ENCODE measurements around the gene CAVIN1.
A peak's percentile ranks its signal among the peaks of the same experiment; 100 is the strongest.
"Not testable (repeated sequence)": the region's sequence is repeated elsewhere in the genome, so short reads cannot be mapped to it uniquely, and the experiment has no call there.

The CAVIN1 gene

DNA sequence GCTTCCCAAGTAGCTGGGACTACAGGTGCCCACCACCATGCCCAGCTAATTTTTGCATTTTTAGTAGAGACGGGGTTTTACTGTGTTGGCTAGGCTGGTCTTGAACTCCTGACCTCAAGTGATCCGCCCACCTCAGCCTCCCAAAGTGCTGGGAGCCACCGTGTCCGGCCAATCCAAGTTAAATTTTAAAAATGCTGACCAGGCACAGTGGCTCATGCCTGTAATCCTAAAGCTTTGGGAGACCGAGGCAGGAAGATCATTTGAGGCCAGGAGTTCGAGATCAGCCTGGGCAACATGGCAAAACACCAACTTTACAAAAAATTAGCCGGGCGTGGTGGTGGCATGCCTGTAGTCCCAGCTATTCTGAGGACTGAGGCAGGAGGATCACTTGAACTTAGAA, 31.6 kb downstream of the CAVIN1 start:
- not testable (repeated sequence) for H3K9me3 ChIP-seq (ENCODE audit: control insufficient read depth, low read length); H3K27ac ChIP-seq (ENCODE audit: insufficient read depth, low read depth, low read length, poor library complexity, severe bottlenecking); H3K4me3 ChIP-seq (ENCODE audit: insufficient read depth, low read depth, low read length); H3K27me3 ChIP-seq (ENCODE audit: control insufficient read depth, insufficient read depth, low read length, poor library complexity, severe bottlenecking); H3K36me3 ChIP-seq (ENCODE audit: control insufficient read depth, insufficient read depth, low read length); H3K4me1 ChIP-seq (ENCODE audit: control insufficient read depth, insufficient read depth, low read length)
- 94 to 95% methylated on average over 8 of the region's 8 CpGs for WGBS, 2 experiments

DNA sequence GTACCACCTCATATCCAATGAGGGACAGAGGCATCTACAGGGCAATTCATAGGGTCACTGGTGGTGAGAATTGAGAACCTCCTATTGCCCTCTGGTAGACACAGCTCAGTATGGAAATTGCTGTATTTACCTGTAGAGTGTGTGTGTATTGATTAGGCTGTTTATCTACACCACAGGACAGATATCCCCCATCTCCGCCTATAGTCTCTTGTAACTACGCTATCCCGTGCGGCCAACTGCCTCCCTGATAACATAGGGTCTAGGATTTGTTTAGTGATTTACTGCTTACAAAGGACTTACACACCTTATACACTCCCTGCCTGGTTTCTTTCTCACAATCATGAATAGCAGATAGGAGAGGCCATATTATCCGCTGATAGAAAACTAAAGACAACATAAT, 33.2 kb downstream of the CAVIN1 start:
- 90 to 100% methylated on average over 1 to 5 of the region's 5 CpGs for WGBS, 2 experiments
- H3K36me3 ChIP-seq (ENCODE audit: control insufficient read depth, insufficient read depth, low read length): no peaks in the 10 kb centered on the region
- H3K27ac ChIP-seq (ENCODE audit: insufficient read depth, low read depth, low read length, poor library complexity, severe bottlenecking): no peak overlapping the region
- H3K27me3 ChIP-seq (ENCODE audit: control insufficient read depth, insufficient read depth, low read length, poor library complexity, severe bottlenecking): no peaks in the 10 kb centered on the region
- no peaks in the 10 kb centered on the region for H3K9me3 ChIP-seq (ENCODE audit: control insufficient read depth, low read length)
- no peaks in the 10 kb centered on the region for H3K4me1 ChIP-seq (ENCODE audit: control insufficient read depth, insufficient read depth, low read length)
- no peak overlapping the region for H3K4me3 ChIP-seq (ENCODE audit: insufficient read depth, low read depth, low read length)

DNA sequence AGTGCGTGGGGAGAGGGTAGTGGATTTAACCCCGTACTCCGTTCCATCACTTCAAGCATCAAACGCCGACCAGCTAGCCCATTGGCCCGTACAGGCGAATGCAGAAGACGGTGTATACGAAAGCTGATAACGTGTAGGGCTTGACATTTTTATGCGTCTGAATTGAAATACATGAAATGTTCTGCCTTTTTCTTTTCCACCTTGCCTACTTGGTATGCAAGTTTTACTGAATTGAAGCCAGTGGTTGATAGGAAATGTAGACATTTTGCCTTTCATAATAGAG, 34.0 kb downstream of the CAVIN1 start:
- Histone ChIP-seq H3K27ac (ENCODE audit: insufficient read depth, low read depth, low read length, poor library complexity, severe bottlenecking) (no peak overlapping the region), H3K9me3 (ENCODE audit: control insufficient read depth, low read length) (no peaks in the 10 kb centered on the region), H3K4me1 (ENCODE audit: control insufficient read depth, insufficient read depth, low read length) (no peaks in the 10 kb centered on the region), H3K36me3 (ENCODE audit: control insufficient read depth, insufficient read depth, low read length) (no peaks in the 10 kb centered on the region), H3K27me3 (ENCODE audit: control insufficient read depth, insufficient read depth, low read length, poor library complexity, severe bottlenecking) (no peaks in the 10 kb centered on the region), H3K4me3 (ENCODE audit: insufficient read depth, low read depth, low read length) (peak overlapping the region; percentile 32)
- WGBS, 2 experiments: 67 to 75% methylated on average over 11 of the region's 11 CpGs

DNA sequence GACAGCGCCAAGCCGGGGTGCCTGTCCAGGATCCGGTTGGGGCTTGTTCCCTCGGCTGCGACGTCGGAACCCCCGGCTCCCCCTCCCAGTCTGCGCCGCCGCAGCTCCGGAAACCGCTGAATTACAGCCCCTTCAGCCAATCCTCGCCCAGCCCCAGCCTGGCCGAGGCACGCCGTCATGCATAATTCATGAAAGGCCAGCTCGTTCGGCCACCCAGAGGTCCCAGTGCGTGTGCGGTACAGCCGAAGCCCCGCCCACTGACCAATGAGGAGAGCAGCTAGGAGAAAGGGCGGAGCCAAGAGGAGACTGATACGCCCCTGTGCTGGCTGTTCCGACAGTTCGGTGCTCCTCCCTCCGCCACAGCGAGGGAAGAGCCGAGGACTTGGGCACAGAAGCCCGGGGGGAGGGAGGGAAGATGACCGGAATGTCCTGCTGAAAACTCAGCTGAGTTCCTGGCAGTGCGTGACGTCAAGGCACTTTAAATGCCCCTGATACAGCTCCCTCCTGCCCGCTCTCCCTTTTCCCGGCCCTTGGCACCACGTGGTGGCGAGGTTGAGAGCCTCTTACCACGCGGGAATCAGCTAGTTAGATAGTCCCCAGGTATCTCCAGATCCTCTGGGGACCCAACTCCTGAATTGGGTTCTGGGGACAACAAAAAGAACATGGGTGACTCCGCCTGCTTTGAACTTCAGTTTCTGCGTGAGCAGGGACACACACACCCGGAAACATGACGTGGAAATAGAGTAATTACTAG, 34.5 kb downstream of the CAVIN1 start, which contains the start of gene STAT3:
STAT3 (minus strand) TSS at position 62 of the 754 bp plus-strand sequence. CDS start 39,926 bp downstream, outside the sequence.
- H3K4me3 ChIP-seq (ENCODE audit: insufficient read depth, low read depth, low read length): peak within 1 kb of the TSS; percentile 89
- 3 to 4% methylated on average over 44 of the region's 44 CpGs for WGBS, 2 experiments
- H3K9me3 ChIP-seq (ENCODE audit: control insufficient read depth, low read length): no peaks in the 10 kb centered on the region
- H3K4me1 ChIP-seq (ENCODE audit: control insufficient read depth, insufficient read depth, low read length): no peaks in the 10 kb centered on the region
- H3K27ac ChIP-seq (ENCODE audit: insufficient read depth, low read depth, low read length, poor library complexity, severe bottlenecking): peak within 1 kb of the TSS; percentile 89
- no peaks in the 10 kb centered on the region for H3K36me3 ChIP-seq (ENCODE audit: control insufficient read depth, insufficient read depth, low read length)
- no peaks in the 10 kb centered on the region for H3K27me3 ChIP-seq (ENCODE audit: control insufficient read depth, insufficient read depth, low read length, poor library complexity, severe bottlenecking)

DNA sequence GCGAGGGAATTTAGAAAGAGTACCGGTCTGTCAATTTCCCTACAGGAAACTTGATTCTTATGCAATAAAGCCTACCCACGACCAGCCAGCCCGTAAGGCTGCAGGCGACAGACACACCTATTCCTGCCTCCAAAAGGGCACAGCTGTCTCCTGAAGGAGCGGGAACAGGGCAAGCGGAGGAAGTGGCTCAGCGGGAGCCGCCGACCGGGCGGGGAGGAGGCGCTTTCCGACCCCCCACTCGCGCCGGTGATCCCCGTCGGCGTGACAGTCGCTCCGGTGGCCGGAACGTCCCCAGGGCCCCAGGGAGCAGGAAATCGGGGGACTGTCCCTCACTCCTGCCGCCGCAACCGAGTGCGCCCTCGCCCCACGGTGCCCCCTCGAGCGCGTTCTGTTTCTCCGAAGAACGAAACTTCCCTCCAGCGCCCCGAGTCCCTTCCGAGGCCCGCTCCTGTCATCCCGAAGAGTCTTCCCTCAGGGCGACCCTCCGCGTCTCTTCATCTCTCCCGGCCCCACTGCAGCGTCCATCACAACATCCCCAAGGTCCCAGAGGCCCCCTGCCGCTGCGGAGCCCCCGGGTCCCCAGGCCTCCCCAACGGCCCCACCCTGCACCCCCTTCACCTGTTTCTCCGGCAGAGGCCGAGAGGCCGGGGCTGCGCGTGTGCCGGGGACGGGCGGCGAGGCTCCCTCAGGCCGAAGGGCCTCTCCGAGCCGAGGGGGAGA, 35.2 kb downstream of the CAVIN1 start:
- WGBS, 2 experiments: 0% methylated on average over 62 of the region's 62 CpGs

DNA sequence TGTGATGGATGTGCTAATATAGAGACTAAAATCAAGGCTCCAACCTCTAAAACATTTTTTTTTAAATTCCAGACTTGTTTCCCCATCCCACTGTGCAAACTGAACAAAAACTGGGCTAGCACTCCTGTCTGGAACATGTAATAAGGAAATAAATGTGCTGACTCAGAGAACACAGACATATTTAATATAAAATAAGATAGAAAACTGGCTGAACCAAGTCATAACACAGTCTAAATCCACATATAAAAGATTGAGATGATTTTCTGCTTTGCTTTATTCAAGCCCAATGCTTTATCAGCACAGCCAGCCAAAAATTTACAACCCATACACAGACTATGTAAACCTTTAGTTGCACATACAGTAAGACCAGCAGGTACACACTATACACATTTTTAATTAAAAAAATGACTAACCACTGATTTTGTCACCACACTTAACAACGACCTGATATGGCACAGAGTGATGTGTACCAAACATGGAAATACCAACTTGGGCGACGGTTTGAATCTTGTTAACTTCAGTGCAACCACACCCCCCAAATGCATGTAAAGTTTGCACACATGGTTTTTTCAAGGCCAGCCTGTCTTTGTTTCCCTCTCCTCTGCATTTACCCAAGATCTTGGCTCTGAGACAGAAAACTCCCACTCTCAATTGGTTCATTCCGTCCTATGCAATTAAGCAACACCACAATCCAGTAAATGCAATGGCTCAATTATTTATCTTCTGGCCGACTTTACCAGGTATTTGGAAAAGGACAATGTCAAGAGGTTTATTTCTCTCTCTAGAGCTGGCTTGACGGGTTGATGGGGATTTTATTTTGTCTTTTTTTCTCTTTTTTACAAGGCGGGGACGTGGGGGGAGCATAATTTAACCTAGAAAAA, 36.0 kb downstream of the CAVIN1 start:
- H3K36me3 ChIP-seq (ENCODE audit: control insufficient read depth, insufficient read depth, low read length): no peaks in the 10 kb centered on the region
- H3K4me3 ChIP-seq (ENCODE audit: insufficient read depth, low read depth, low read length): peak overlapping the region; percentile 89
- no peaks in the 10 kb centered on the region for H3K9me3 ChIP-seq (ENCODE audit: control insufficient read depth, low read length)
- no peaks in the 10 kb centered on the region for H3K4me1 ChIP-seq (ENCODE audit: control insufficient read depth, insufficient read depth, low read length)
- H3K27me3 ChIP-seq (ENCODE audit: control insufficient read depth, insufficient read depth, low read length, poor library complexity, severe bottlenecking): no peaks in the 10 kb centered on the region
- no peak overlapping the region for H3K27ac ChIP-seq (ENCODE audit: insufficient read depth, low read depth, low read length, poor library complexity, severe bottlenecking)
- WGBS, 2 experiments: 9% methylated on average over 7 to 8 of the region's 8 CpGs

More for the DNA sequence above, 35.2 kb downstream of the CAVIN1 start:
- H3K4me3 ChIP-seq (ENCODE audit: insufficient read depth, low read depth, low read length): peak overlapping the region; percentile 89
- H3K27me3 ChIP-seq (ENCODE audit: control insufficient read depth, insufficient read depth, low read length, poor library complexity, severe bottlenecking): no peaks in the 10 kb centered on the region
- no peaks in the 10 kb centered on the region for H3K4me1 ChIP-seq (ENCODE audit: control insufficient read depth, insufficient read depth, low read length)
- H3K27ac ChIP-seq (ENCODE audit: insufficient read depth, low read depth, low read length, poor library complexity, severe bottlenecking): peak overlapping the region; percentile 89
- H3K9me3 ChIP-seq (ENCODE audit: control insufficient read depth, low read length): no peaks in the 10 kb centered on the region
- H3K36me3 ChIP-seq (ENCODE audit: control insufficient read depth, insufficient read depth, low read length): no peaks in the 10 kb centered on the region

DNA sequence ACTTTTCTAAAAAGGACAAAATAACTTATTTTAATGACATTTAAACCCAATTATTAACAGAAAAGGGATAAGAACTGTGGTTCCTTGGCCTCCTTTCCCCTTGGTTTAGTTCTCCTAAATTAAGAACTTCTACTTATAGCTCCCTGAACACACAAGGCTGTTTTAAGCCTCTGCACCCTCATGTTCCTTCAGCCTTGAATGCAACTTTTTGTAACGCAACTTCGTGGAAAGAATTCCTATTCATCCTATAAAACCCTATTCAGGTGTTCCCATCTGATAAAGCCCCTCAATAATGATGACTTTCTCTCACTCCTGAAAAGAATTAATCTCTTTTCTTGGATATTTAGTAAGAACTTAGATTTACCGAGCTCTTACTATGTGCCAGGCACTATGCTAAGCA, 41.2 kb downstream of the CAVIN1 start:
- no peak overlapping the region for H3K4me3 ChIP-seq (ENCODE audit: insufficient read depth, low read depth, low read length)
- H3K4me1 ChIP-seq (ENCODE audit: control insufficient read depth, insufficient read depth, low read length): no peaks in the 10 kb centered on the region
- no peaks in the 10 kb centered on the region for H3K9me3 ChIP-seq (ENCODE audit: control insufficient read depth, low read length)
- H3K27me3 ChIP-seq (ENCODE audit: control insufficient read depth, insufficient read depth, low read length, poor library complexity, severe bottlenecking): no peaks in the 10 kb centered on the region
- H3K27ac ChIP-seq (ENCODE audit: insufficient read depth, low read depth, low read length, poor library complexity, severe bottlenecking): no peak overlapping the region
- no peaks in the 10 kb centered on the region for H3K36me3 ChIP-seq (ENCODE audit: control insufficient read depth, insufficient read depth, low read length)
- WGBS, 2 experiments: 81 to 83% methylated on average over 3 of the region's 3 CpGs

DNA sequence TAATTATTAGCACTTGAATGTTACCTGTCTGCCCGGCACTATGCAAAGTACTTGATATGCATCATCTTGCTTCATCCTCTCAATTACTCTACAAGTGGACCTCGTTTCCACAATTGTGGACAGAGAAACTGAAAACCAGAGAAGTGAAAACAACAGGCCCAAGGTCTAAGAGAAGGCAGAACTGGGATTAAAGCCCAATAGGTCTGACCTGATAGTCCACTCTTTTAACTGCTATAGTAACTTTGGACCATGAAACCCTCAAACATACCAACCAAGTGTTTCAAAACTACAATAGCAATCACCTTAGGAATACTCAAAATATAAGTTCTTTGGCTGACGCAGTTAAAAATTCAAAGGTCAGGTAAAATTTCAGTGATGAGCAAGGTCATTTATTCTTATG, 42.1 kb downstream of the CAVIN1 start:
- H3K36me3 ChIP-seq (ENCODE audit: control insufficient read depth, insufficient read depth, low read length): no peaks in the 10 kb centered on the region
- WGBS, 2 experiments: 92 to 96% methylated on average over 3 of the region's 3 CpGs
- no peak overlapping the region for H3K27ac ChIP-seq (ENCODE audit: insufficient read depth, low read depth, low read length, poor library complexity, severe bottlenecking)
- no peaks in the 10 kb centered on the region for H3K4me1 ChIP-seq (ENCODE audit: control insufficient read depth, insufficient read depth, low read length)
- H3K4me3 ChIP-seq (ENCODE audit: insufficient read depth, low read depth, low read length): no peak overlapping the region
- no peaks in the 10 kb centered on the region for H3K27me3 ChIP-seq (ENCODE audit: control insufficient read depth, insufficient read depth, low read length, poor library complexity, severe bottlenecking)
- H3K9me3 ChIP-seq (ENCODE audit: control insufficient read depth, low read length): no peaks in the 10 kb centered on the region

DNA sequence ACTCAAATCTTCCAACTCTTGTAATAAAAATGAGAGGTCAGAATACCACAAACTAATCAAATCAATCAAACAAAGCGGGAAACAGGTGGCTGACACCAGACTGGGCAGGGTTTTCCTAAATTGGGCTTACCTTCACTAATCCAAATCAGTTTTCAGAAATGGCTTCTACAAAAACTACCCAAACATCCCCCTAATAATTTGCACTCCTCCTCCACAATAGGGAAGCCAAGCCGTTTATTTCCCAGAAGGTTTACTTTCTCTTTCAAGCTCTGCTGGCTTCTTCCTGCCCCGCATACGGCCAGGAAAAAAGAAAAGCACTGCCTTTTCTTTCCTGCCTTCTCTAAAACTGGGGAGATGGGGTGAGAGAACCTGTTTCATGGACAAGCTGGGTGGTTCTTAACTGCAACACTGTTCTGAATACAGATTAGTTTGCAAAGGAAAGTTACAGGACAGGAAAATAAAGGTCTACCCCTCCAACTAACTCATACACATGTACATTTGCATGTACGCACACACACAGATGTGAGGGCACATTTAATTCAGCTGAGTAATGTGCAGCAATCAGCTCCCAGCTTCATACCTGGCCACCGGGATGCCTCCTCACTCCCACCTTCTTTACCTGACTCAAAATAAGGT, 44.0 kb downstream of the CAVIN1 start:
- no peaks in the 10 kb centered on the region for H3K4me1 ChIP-seq (ENCODE audit: control insufficient read depth, insufficient read depth, low read length)
- no peaks in the 10 kb centered on the region for H3K36me3 ChIP-seq (ENCODE audit: control insufficient read depth, insufficient read depth, low read length)
- no peak overlapping the region for H3K27ac ChIP-seq (ENCODE audit: insufficient read depth, low read depth, low read length, poor library complexity, severe bottlenecking)
- no peak overlapping the region for H3K4me3 ChIP-seq (ENCODE audit: insufficient read depth, low read depth, low read length)
- no peaks in the 10 kb centered on the region for H3K9me3 ChIP-seq (ENCODE audit: control insufficient read depth, low read length)
- 58 to 69% methylated on average over 6 of the region's 6 CpGs for WGBS, 2 experiments
- no peaks in the 10 kb centered on the region for H3K27me3 ChIP-seq (ENCODE audit: control insufficient read depth, insufficient read depth, low read length, poor library complexity, severe bottlenecking)
